GM08714 (cell line): Measurements from ENCODE around the gene TTC21A.

Source experiments
- H3K4me3 ChIP-seq: fragments of 200-500 bp; sonication (Bioruptor generic); 2 replicates; pipeline ENCODE4 v1.5.1; 2014; ENCODE audit warnings: mild to moderate bottlenecking, low read length, inconsistent platforms
- ZNF274 ChIP-seq: IDR thresholded peaks from 2 replicates; pipeline ENCODE4 v1.6.1; 2012; ENCODE audit warnings: mild to moderate bottlenecking, low read depth, low read length

The TTC21A gene

GRCh38 chr3:39088889-39089288, 18.6 kb upstream of the TTC21A start:
- no peak overlapping the region for H3K4me3 ChIP-seq
- no peak for TF ChIP-seq ZNF274

- no peak overlapping the region for H3K4me3 ChIP-seq
Measured at GRCh38 chr3:39090922-39091321, 16.6 kb upstream of the TTC21A start.

GRCh38 chr3:39094851-39095677, 12.4 kb upstream of the TTC21A start:
- no peak overlapping the region for H3K4me3 ChIP-seq
- no peak for TF ChIP-seq ZNF274

More at GRCh38 chr3:39090922-39091321, 16.6 kb upstream of the TTC21A start:
- no peak for TF ChIP-seq ZNF274

- no peak overlapping the region for H3K4me3 ChIP-seq
- TF ChIP-seq ZNF274 = no peak
Measured at GRCh38 chr3:39095778-39096177, 11.7 kb upstream of the TTC21A start.

GRCh38 chr3:39096775-39097174, 10.7 kb upstream of the TTC21A start:
- no peak for TF ChIP-seq ZNF274
- H3K4me3 ChIP-seq = no peak overlapping the region

- no peak for TF ChIP-seq ZNF274
- no peak overlapping the region for H3K4me3 ChIP-seq
Measured at GRCh38 chr3:39097716-39098472, 9.6 kb upstream of the TTC21A start.

- no peak overlapping the region for H3K4me3 ChIP-seq
- TF ChIP-seq ZNF274 = no peak
Measured at GRCh38 chr3:39098473-39099000, 8.9 kb upstream of the TTC21A start.

GRCh38 chr3:39099242-39099641, 8.2 kb upstream of the TTC21A start:
- no peak overlapping the region for H3K4me3 ChIP-seq
- TF ChIP-seq ZNF274 = no peak

GRCh38 chr3:39099738-39100499, 7.6 kb upstream of the TTC21A start:
- TF ChIP-seq ZNF274 = no peak
- H3K4me3 ChIP-seq = no peak overlapping the region

- no peak for TF ChIP-seq ZNF274
- H3K4me3 ChIP-seq = no peak overlapping the region
Measured at GRCh38 chr3:39100500-39100886, 7.0 kb upstream of the TTC21A start.

- no peak overlapping the region for H3K4me3 ChIP-seq
- no peak for TF ChIP-seq ZNF274
Measured at GRCh38 chr3:39101022-39101689, 6.3 kb upstream of the TTC21A start.

GRCh38 chr3:39102504-39103323, 4.8 kb upstream of the TTC21A start:
- no peak for TF ChIP-seq ZNF274
- H3K4me3 ChIP-seq = no peak overlapping the region

GRCh38 chr3:39103324-39103693, 4.2 kb upstream of the TTC21A start:
- TF ChIP-seq ZNF274 = no peak
- H3K4me3 ChIP-seq = no peak overlapping the region
